Measurements from ENCODE around the gene AWAT2.

AWAT2 gene, protein sequence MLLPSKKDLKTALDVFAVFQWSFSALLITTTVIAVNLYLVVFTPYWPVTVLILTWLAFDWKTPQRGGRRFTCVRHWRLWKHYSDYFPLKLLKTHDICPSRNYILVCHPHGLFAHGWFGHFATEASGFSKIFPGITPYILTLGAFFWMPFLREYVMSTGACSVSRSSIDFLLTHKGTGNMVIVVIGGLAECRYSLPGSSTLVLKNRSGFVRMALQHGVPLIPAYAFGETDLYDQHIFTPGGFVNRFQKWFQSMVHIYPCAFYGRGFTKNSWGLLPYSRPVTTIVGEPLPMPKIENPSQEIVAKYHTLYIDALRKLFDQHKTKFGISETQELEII

DNA sequence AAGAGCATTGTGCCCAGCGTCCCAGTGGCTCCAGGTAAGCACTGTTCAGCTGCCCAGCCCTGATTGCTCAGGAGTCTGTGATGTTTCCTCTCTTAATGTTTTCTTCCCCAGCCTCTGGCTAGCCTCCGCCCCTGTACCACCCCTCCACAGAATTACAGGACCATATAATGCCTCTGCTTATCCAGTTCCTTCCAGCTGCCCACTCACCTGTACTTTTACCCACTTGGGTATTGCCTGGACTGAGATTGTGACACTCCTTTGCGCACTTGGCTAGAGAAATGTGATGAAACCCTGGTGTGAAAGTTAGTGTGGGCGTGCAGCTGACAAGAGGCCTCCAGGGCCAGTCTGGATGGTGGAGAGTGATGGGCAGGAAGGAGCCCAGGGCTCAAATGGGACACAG, at the start of gene AWAT2:
Gene AWAT2 (minus strand): TSS at position 14 of the 400 bp plus-strand sequence. CDS start 6 bp downstream, at position 8.
- Histone ChIP-seq H3K4me1 (ENCODE audit: control insufficient read depth, insufficient read depth, low read length) (peaks cover 7% of the 10 kb centered on the region), H3K4me3 (ENCODE audit: low read length) (no peak within 1 kb of the TSS), H3K27me3 (replicated peaks; ENCODE audit: control insufficient read depth, insufficient read depth, low read length) (peaks cover 19% of the 10 kb centered on the region), H3K36me3 (ENCODE audit: control insufficient read depth, insufficient read depth, low read length, severe bottlenecking) (no peaks in the 10 kb centered on the region), H3K9ac (ENCODE audit: low read length) (no peak within 1 kb of the TSS), H3K9me3 (ENCODE audit: control insufficient read depth, low read length) (no peaks in the 10 kb centered on the region)
- DNase-seq (ENCODE audit: low read depth) = no peak

DNA sequence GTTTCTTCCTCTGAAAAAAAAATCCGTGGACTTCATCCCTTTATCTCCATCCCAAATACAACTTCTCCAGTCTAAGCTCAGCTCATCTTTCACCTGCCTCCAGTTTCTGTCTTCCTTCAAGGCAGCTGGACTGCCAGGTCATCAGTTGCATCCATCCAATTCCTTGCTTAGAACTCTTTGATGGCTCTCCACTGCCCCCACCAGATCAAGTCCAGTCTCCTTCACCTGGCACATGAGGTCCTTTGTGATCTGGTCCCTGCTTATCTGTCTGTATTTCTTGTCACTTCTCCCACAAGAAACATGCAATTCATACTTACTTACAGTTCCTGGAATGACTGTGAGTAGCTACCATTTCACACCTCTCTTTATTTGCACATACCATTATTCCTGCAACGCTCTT, 46.3 kb upstream of the AWAT2 start:
- peaks cover 15% of the 10 kb centered on the region for H3K27me3 ChIP-seq (replicated peaks; ENCODE audit: control insufficient read depth, insufficient read depth, low read length)
- H3K9me3 ChIP-seq (ENCODE audit: control insufficient read depth, low read length) = no peaks in the 10 kb centered on the region
- H3K9ac ChIP-seq (ENCODE audit: low read length) = no peak overlapping the region
- H3K36me3 ChIP-seq (ENCODE audit: control insufficient read depth, insufficient read depth, low read length, severe bottlenecking) = no peaks in the 10 kb centered on the region
- no peak for DNase-seq (ENCODE audit: low read depth)
- no peaks in the 10 kb centered on the region for H3K4me1 ChIP-seq (ENCODE audit: control insufficient read depth, insufficient read depth, low read length)
- H3K4me3 ChIP-seq (ENCODE audit: low read length) = no peak overlapping the region

DNA sequence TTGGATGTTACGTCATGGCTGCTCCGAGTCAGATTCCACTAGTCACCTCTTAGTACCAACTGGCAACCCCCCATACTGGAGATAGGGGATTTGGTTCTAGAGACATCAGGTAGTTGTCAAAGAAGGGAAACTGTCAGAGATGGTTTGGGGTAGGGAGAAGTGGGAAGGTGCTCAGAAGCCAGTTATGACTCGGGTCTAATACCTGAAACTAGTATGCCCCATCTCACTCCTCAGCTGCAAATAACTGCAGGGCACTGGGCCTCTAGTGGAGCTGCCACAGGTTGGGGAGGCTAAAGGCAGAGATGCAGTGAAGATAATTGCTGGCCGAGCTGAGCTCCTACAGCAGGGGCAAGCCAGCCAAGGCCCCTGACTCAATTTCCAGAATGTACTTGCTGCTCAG, 42.5 kb upstream of the AWAT2 start:
- no peak for DNase-seq (ENCODE audit: low read depth)
- peaks cover 25% of the 10 kb centered on the region for H3K27me3 ChIP-seq (replicated peaks; ENCODE audit: control insufficient read depth, insufficient read depth, low read length)
- no peak overlapping the region for H3K9ac ChIP-seq (ENCODE audit: low read length)
- H3K9me3 ChIP-seq (ENCODE audit: control insufficient read depth, low read length) = no peaks in the 10 kb centered on the region
- no peak overlapping the region for H3K4me3 ChIP-seq (ENCODE audit: low read length)
- H3K4me1 ChIP-seq (ENCODE audit: control insufficient read depth, insufficient read depth, low read length) = peaks cover 6% of the 10 kb centered on the region
- H3K36me3 ChIP-seq (ENCODE audit: control insufficient read depth, insufficient read depth, low read length, severe bottlenecking) = no peaks in the 10 kb centered on the region

DNA sequence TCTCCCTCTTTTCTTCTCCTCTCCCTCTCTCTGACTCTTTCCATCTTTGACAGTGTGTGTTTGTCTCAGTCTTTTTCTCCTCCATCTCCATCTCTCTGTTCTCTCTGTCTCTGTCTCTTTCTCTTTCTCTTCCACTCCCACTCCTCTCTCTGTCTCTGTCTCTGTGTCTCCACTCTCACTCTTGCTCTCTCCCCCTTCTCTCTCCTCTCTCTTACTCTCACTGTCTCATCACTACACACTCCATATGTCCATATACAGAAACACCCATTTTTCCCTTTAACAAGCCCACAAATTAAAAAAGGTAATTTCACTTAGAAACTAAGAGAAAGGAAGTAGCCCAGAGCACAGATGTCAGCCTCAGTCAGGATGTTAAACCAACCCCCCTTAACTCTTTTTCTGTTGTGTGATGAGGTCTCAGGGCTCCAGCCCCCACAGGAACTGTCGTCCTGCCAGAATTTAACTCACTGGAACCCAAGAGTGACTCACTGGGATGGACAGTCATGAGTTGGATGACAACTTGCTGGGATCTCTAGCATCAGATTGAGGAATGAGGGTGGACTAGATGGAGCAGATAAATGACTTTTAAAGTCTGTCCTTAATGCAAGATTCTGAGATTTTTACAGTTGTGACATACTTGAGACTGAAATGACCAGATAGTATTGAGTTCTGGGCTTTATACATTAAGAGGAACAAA, 40.0 kb upstream of the AWAT2 start:
- Histone ChIP-seq H3K4me3 (ENCODE audit: low read length) (no peak overlapping the region), H3K4me1 (ENCODE audit: control insufficient read depth, insufficient read depth, low read length) (peaks cover 6% of the 10 kb centered on the region), H3K9ac (ENCODE audit: low read length) (no peak overlapping the region), H3K9me3 (ENCODE audit: control insufficient read depth, low read length) (peaks cover 2% of the 10 kb centered on the region), H3K36me3 (ENCODE audit: control insufficient read depth, insufficient read depth, low read length, severe bottlenecking) (no peaks in the 10 kb centered on the region), H3K27me3 (replicated peaks; ENCODE audit: control insufficient read depth, insufficient read depth, low read length) (peaks cover 19% of the 10 kb centered on the region)
- DNase-seq (ENCODE audit: low read depth) = no peak

DNA sequence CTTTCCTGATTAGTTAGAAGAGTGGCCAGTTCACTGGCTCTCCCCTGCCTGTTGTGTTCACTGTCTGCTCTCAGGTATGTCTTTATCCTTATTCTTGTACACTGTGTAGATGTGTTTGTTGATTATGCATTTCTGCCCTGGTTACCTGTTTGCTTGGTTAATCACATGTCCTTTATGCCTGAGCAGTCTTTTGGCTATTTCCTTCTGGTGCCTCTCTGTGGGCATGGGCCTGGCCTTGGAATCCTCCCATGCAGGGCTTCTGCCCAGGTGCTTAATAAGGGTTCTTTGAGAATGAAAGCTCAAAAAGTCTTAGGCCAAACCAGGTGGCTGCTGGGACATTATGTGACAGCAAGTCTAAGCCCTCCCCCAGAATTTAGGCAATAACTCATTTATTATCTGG, 39.0 kb upstream of the AWAT2 start:
- Histone ChIP-seq H3K9me3 (ENCODE audit: control insufficient read depth, low read length) (peaks cover 2% of the 10 kb centered on the region), H3K4me1 (ENCODE audit: control insufficient read depth, insufficient read depth, low read length) (peaks cover 6% of the 10 kb centered on the region), H3K27me3 (replicated peaks; ENCODE audit: control insufficient read depth, insufficient read depth, low read length) (peaks cover 19% of the 10 kb centered on the region), H3K4me3 (ENCODE audit: low read length) (no peak overlapping the region), H3K36me3 (ENCODE audit: control insufficient read depth, insufficient read depth, low read length, severe bottlenecking) (no peaks in the 10 kb centered on the region), H3K9ac (ENCODE audit: low read length) (no peak overlapping the region)
- DNase-seq (ENCODE audit: low read depth) = no peak

DNA sequence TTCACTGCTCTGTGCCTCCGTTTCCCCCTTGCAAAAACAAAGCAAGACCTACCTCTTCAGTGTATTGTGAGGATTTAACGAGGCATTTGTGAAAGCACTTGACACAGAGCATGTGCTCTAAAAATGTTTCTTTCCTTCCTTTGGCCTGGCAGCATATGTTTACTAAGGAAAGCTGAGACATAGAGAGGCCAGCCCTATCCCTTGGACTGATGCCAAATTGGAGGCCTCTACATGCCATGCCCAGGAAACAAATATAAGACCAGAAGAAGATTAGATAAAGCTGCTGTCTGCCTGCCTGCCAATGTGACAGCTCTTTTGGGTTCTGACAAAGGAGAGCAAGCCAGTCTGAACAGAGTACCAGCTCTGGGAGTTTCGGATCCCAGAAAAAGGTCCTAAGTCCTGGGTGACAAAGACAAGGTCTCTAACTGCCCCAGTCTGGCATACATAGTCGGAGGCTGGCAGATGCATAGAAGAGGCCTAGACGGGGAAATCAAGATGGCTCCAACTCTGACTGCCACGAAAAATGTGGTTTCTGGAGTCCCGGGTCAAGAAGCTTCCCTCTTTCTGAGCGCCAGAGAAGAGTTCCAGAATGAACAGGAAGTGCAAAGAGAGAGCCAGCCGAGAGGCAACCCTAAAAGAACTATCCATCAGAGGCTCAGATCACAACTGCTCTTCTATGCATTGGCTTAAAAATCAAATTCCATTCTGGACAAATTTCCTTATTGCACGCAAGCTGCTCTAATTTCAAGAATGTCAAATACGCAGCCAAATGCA, 38.3 kb upstream of the AWAT2 start:
- Histone ChIP-seq H3K9ac (ENCODE audit: low read length) (no peak overlapping the region), H3K9me3 (ENCODE audit: control insufficient read depth, low read length) (peaks cover 2% of the 10 kb centered on the region), H3K4me1 (ENCODE audit: control insufficient read depth, insufficient read depth, low read length) (peaks cover 6% of the 10 kb centered on the region), H3K27me3 (replicated peaks; ENCODE audit: control insufficient read depth, insufficient read depth, low read length) (peaks cover 21% of the 10 kb centered on the region), H3K36me3 (ENCODE audit: control insufficient read depth, insufficient read depth, low read length, severe bottlenecking) (no peaks in the 10 kb centered on the region), H3K4me3 (ENCODE audit: low read length) (no peak overlapping the region)
- DNase-seq (ENCODE audit: low read depth) = peak; percentile 58

DNA sequence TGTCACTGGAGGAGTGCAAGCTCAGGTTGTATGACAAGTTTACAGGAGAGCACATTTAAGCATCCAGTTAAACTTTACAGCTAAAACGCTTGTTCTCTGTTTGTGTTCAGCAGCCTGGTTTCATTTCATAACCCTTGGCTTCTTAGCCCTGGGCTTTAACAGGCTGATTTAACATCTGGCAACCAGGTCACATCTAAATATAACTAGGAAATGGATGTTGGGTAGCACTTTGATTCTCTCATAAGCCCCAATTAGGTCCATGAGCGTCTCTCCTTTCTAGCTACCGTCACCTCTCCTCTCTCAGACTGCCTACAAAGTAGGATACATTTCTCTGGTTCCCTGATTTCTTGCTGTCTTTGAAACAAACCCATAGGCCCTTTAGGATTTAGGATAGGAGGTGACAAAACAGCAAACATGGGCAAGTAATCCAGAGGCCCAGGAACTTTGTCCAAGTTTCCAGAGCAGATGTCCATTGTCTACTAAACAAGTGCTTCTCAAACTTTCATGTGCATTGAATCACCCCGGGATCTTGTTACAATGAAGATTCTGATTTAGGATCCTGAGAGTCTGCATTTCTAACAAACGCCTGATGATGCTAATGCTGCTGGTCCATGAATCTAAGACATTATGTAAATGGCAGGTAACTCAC, 35.0 kb upstream of the AWAT2 start:
- Histone ChIP-seq H3K9me3 (ENCODE audit: control insufficient read depth, low read length) (peaks cover 2% of the 10 kb centered on the region), H3K4me3 (ENCODE audit: low read length) (no peak overlapping the region), H3K9ac (ENCODE audit: low read length) (no peak overlapping the region), H3K36me3 (ENCODE audit: control insufficient read depth, insufficient read depth, low read length, severe bottlenecking) (no peaks in the 10 kb centered on the region), H3K4me1 (ENCODE audit: control insufficient read depth, insufficient read depth, low read length) (peaks cover 6% of the 10 kb centered on the region), H3K27me3 (replicated peaks; ENCODE audit: control insufficient read depth, insufficient read depth, low read length) (peaks cover 34% of the 10 kb centered on the region)
- no peak for DNase-seq (ENCODE audit: low read depth)

DNA sequence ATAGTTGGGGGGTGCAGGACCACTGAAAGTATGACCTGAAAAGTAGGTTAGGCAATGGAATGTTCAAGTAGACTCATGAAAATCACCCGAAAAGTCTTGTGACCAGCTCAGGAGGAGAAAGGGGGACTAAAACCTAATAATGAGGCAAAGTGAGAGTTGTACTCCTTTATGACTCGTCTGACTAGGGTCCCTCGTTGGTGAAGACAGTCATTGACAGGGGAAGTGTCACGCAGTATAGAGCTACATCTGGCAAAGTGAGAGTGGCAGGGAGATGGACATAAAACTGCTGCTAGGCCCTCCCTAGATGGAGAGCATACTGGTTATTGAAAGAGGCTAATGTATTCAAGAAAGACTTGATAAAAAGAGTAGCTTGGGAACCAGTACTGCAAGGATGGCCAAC, 33.0 kb upstream of the AWAT2 start:
- Histone ChIP-seq H3K4me3 (ENCODE audit: low read length) (no peak overlapping the region), H3K9ac (ENCODE audit: low read length) (no peak overlapping the region)

DNA sequence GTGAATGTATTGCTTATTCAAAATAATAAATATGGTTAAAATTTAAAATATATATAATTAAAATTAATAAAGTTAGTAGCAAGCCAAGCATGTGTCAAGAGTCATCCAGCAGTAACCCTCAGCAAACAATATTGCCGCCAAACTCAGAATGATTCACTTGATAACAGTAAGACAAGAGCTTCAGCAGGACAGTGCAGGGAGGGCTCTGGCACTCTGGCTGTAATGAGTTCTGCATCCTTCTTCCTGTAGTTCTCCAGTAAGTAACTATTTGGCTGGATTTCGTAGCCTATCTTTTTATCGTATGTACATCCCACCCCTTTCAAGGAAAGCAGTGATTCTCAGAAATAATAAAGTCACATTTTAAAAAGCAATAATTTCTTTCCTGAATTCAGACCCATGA, 30.1 kb upstream of the AWAT2 start:
- Histone ChIP-seq H3K9ac (ENCODE audit: low read length) (no peak overlapping the region), H3K36me3 (ENCODE audit: control insufficient read depth, insufficient read depth, low read length, severe bottlenecking) (no peaks in the 10 kb centered on the region), H3K4me1 (ENCODE audit: control insufficient read depth, insufficient read depth, low read length) (no peaks in the 10 kb centered on the region), H3K27me3 (replicated peaks; ENCODE audit: control insufficient read depth, insufficient read depth, low read length) (peaks cover 31% of the 10 kb centered on the region), H3K4me3 (ENCODE audit: low read length) (no peak overlapping the region), H3K9me3 (ENCODE audit: control insufficient read depth, low read length) (peaks cover 21% of the 10 kb centered on the region)
- DNase-seq (ENCODE audit: low read depth) = no peak

More for the DNA sequence above, 33.0 kb upstream of the AWAT2 start:
- peaks cover 37% of the 10 kb centered on the region for H3K27me3 ChIP-seq (replicated peaks; ENCODE audit: control insufficient read depth, insufficient read depth, low read length)
- H3K36me3 ChIP-seq (ENCODE audit: control insufficient read depth, insufficient read depth, low read length, severe bottlenecking) = no peaks in the 10 kb centered on the region
- peaks cover under 1% of the 10 kb centered on the region for H3K4me1 ChIP-seq (ENCODE audit: control insufficient read depth, insufficient read depth, low read length)
- peaks cover 5% of the 10 kb centered on the region for H3K9me3 ChIP-seq (ENCODE audit: control insufficient read depth, low read length)
- DNase-seq (ENCODE audit: low read depth) = no peak

DNA sequence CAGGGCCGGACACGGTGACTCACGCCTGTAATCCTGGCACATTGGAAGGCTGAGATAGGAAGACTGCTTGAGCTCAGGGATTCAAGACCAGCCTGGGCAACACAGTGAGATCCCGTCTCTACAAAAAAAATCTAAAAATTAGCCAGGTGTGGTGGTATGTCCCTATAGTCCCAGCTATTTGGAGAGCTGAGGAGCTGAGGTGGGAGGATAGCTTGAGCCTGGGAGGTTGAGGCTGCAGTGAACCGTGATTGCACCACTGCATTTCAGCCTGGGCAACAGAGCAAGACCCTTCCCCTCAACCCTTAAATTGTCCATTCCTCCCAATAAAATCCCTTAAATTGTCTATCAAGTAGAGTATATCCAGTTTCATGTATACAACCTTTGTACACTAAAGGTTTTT, 29.6 kb upstream of the AWAT2 start:
- H3K9ac ChIP-seq (ENCODE audit: low read length) = no peak overlapping the region
- H3K27me3 ChIP-seq (replicated peaks; ENCODE audit: control insufficient read depth, insufficient read depth, low read length) = peaks cover 31% of the 10 kb centered on the region
- H3K4me3 ChIP-seq (ENCODE audit: low read length) = no peak overlapping the region
- H3K4me1 ChIP-seq (ENCODE audit: control insufficient read depth, insufficient read depth, low read length) = no peaks in the 10 kb centered on the region
- no peaks in the 10 kb centered on the region for H3K36me3 ChIP-seq (ENCODE audit: control insufficient read depth, insufficient read depth, low read length, severe bottlenecking)
- H3K9me3 ChIP-seq (ENCODE audit: control insufficient read depth, low read length) = peaks cover 20% of the 10 kb centered on the region
- DNase-seq (ENCODE audit: low read depth) = no peak

DNA sequence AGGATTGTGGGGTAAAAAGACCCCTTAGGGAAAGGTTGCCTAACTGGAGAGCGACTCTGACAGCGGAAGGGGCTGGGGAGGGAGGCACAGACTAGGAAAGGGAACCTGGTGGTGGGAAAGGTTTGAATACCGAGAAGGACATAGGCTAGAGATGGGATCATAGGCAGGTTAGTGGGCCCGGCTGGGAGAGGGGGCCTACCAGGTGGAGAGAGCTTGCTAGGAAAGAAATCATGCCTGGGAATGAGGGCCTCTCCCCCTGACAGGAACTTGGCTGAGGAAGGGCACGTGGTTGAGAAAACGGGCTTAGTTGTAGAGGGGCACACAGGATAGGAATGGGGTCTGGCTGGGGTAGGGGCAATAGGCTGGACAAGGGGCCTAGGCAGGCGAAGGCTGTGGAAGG, 16.9 kb upstream of the AWAT2 start:
- no peaks in the 10 kb centered on the region for H3K36me3 ChIP-seq (ENCODE audit: control insufficient read depth, insufficient read depth, low read length, severe bottlenecking)
- H3K4me3 ChIP-seq (ENCODE audit: low read length) = no peak overlapping the region
- peaks cover 18% of the 10 kb centered on the region for H3K27me3 ChIP-seq (replicated peaks; ENCODE audit: control insufficient read depth, insufficient read depth, low read length)
- no peaks in the 10 kb centered on the region for H3K9me3 ChIP-seq (ENCODE audit: control insufficient read depth, low read length)
- H3K4me1 ChIP-seq (ENCODE audit: control insufficient read depth, insufficient read depth, low read length) = no peaks in the 10 kb centered on the region
- no peak overlapping the region for H3K9ac ChIP-seq (ENCODE audit: low read length)
- no peak for DNase-seq (ENCODE audit: low read depth)
